WTC11 (cell line): Measurements from ENCODE around the gene ATP9A.

ENCODE experiments used
- AFF4 ChIP-seq: sonication (generic); formaldehyde crosslinking; IDR thresholded peaks from 2 replicates; pipeline ENCODE4 v1.8.1; 2023; ENCODE audit warnings: mild to moderate bottlenecking, missing genetic modification reagents, borderline replicate concordance
- ATF1 ChIP-seq: sonication (generic); formaldehyde crosslinking; IDR thresholded peaks from 2 replicates; pipeline ENCODE4 v1.8.1; 2023; ENCODE audit warnings: mild to moderate bottlenecking, moderate library complexity, missing genetic modification reagents
- ATF2 ChIP-seq: sonication (generic); formaldehyde crosslinking; IDR thresholded peaks from 2 replicates; pipeline ENCODE4 v1.8.1; 2022; ENCODE audit warnings: low read depth, missing genetic modification reagents, borderline replicate concordance
- ATF6 ChIP-seq: sonication (generic); formaldehyde crosslinking; IDR thresholded peaks from 2 replicates; pipeline ENCODE4 v1.8.1; 2023; ENCODE audit warnings: mild to moderate bottlenecking, missing genetic modification reagents
- CREB1 ChIP-seq: sonication (generic); formaldehyde crosslinking; IDR thresholded peaks from 2 replicates; pipeline ENCODE4 v1.8.0; 2023; ENCODE audit warnings: mild to moderate bottlenecking, missing genetic modification reagents
- CTCF ChIP-seq: fragments of 200-600 bp; IDR thresholded peaks from 2 replicates; pipeline ENCODE4 v1.8.0; 2022; ENCODE audit warnings: antibody characterized with exemption
- ESRRA ChIP-seq: sonication (generic); formaldehyde crosslinking; IDR thresholded peaks from 2 replicates; pipeline ENCODE4 v1.8.1; 2022; ENCODE audit warnings: mild to moderate bottlenecking, missing genetic modification reagents, borderline replicate concordance
- FOXP4 ChIP-seq: sonication (generic); formaldehyde crosslinking; IDR thresholded peaks from 2 replicates; pipeline ENCODE4 v1.8.0; 2022; ENCODE audit warnings: mild to moderate bottlenecking, missing genetic modification reagents
- NR2C2 ChIP-seq: sonication (generic); formaldehyde crosslinking; IDR thresholded peaks from 2 replicates; pipeline ENCODE4 v1.8.0; 2022; ENCODE audit warnings: mild to moderate bottlenecking, missing genetic modification reagents
- USF2 ChIP-seq: sonication (generic); formaldehyde crosslinking; IDR thresholded peaks from 2 replicates; pipeline ENCODE4 v1.8.1; 2023; ENCODE audit warnings: mild to moderate bottlenecking, missing genetic modification reagents, moderate library complexity
- ZNF263 ChIP-seq: sonication (generic); formaldehyde crosslinking; IDR thresholded peaks from 2 replicates; pipeline ENCODE4 v1.8.1; 2022; ENCODE audit warnings: low read depth, mild to moderate bottlenecking, moderate library complexity, missing genetic modification reagents
- ZNF396 ChIP-seq: fragments of 250-450 bp; sonication (Bioruptor Pico); IDR thresholded peaks from 2 replicates; pipeline ENCODE4 v1.8.0; 2021; ENCODE audit warnings: mild to moderate bottlenecking, moderate library complexity, borderline replicate concordance
- TF ChIP-seq, protein P1 (sequence below): sonication (generic); formaldehyde crosslinking; IDR thresholded peaks from 2 replicates; pipeline ENCODE4 v1.8.0; 2022; ENCODE audit warnings: mild to moderate bottlenecking, missing genetic modification reagents
- TF ChIP-seq, protein P2 (sequence below): sonication (generic); formaldehyde crosslinking; conservative IDR thresholded peaks from 2 replicates; pipeline ENCODE4 v1.8.1; 2022; ENCODE audit warnings: mild to moderate bottlenecking, missing genetic modification reagents

- TF ChIP-seq, protein P1, sequence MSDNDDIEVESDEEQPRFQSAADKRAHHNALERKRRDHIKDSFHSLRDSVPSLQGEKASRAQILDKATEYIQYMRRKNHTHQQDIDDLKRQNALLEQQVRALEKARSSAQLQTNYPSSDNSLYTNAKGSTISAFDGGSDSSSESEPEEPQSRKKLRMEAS (CRISPR knock-in tag): no peak
- no peak for TF ChIP-seq FOXP4 (CRISPR knock-in tag)
- no peak for TF ChIP-seq CTCF
- TF ChIP-seq NR2C2: no peak
- TF ChIP-seq, protein P2, sequence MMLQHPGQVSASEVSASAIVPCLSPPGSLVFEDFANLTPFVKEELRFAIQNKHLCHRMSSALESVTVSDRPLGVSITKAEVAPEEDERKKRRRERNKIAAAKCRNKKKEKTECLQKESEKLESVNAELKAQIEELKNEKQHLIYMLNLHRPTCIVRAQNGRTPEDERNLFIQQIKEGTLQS (CRISPR knock-in tag): no peak
- no peak for TF ChIP-seq AFF4
- TF ChIP-seq ZNF396 (CRISPR knock-in tag): no peak
- no peak for TF ChIP-seq CREB1 (CRISPR knock-in tag)
- no peak for TF ChIP-seq USF2 (CRISPR knock-in tag)
- TF ChIP-seq ATF6 (CRISPR knock-in tag): no peak
- no peak for TF ChIP-seq ZNF263 (CRISPR knock-in tag)
- TF ChIP-seq ATF2 (CRISPR knock-in tag): no peak
- TF ChIP-seq ATF1 (CRISPR knock-in tag): no peak
- no peak for TF ChIP-seq ESRRA (CRISPR knock-in tag)
These were observed 208.1 kb downstream of the ATP9A start for GRCh38 chr20:51560042-51560441.
